ENCODE measurements around the gene POU4F3.

GRCh38 chr5:146357126-146357525 is 18.5 kb downstream of the POU4F3 start:
- TF ChIP-seq RELA (CRISPR knock-in tag; IDR thresholded peaks at IDR 0.05; ENCODE audit: borderline replicate concordance) = no peak
- TF ChIP-seq CTCF (IDR thresholded peaks at IDR 0.05) = no peak
- no peak for TF ChIP-seq AFF4 (CRISPR knock-in tag; IDR thresholded peaks at IDR 0.05; ENCODE audit: borderline replicate concordance)
- no peak for TF ChIP-seq MAX (CRISPR knock-in tag; IDR thresholded peaks at IDR 0.05)
- TF ChIP-seq ZBTB21 (CRISPR knock-in tag; IDR thresholded peaks at IDR 0.05; ENCODE audit: borderline replicate concordance) = no peak
- no peak for TF ChIP-seq ESRRA (CRISPR knock-in tag; IDR thresholded peaks at IDR 0.05; ENCODE audit: borderline replicate concordance)

Measured in WTC11 (cell line).